Measurements from ENCODE around the gene CEP350. TPM values are rescaled to one million over a fixed set of nuclear protein-coding genes. Genes with fewer than 3 reads are reported as not detected.

CEP350 gene
- total and polyA plus RNA-seq, 2 of the 13 experiments (the other 11 are each of a cell fraction or from before 2014, with no cell fraction given): 7.6 to 35.9 TPM

GRCh38 chr1:179969962-179970361, 15.4 kb downstream of the CEP350 start:
- Histone ChIP-seq H3K4me3 (replicated peaks in 1 of 3; ENCODE audit: insufficient read depth in 1 of 3, low read depth in 2 of 3, low read length in 3 of 3) (no peak overlapping the region), H3K4me2 (ENCODE audit: low read depth, low read length) (no peak overlapping the region), H3K27ac (ENCODE audit: extremely low read length, insufficient read depth, low read length) (no peak overlapping the region), H4K20me1 (ENCODE audit: insufficient read depth, low read length) (no peaks in the 10 kb centered on the region), H3K4me1 (ENCODE audit: insufficient read depth, low read length) (peaks cover 6% of the 10 kb centered on the region; the same call in 1 of the 2 replicates), H3K27me3 (ENCODE audit: control insufficient read depth in 1 of 2, insufficient read depth in 2 of 2, low read length in 2 of 2) (no peaks in the 10 kb centered on the region), H3K9ac (ENCODE audit: insufficient read depth, low read depth, low read length) (no peak overlapping the region), H2AFZ (ENCODE audit: low read length) (no peak overlapping the region), H3K79me2 (ENCODE audit: insufficient read depth, low read length) (peaks cover 75% of the 10 kb centered on the region), H3K9me3 (ENCODE audit: low read length) (peaks cover 12% of the 10 kb centered on the region), H3K36me3 (replicated peaks in 1 of 2; ENCODE audit: control insufficient read depth in 1 of 2, insufficient read depth in 2 of 2, low read length in 2 of 2) (peaks cover 0 to 12% of the 10 kb centered on the region in 2 experiments; a peak in 3 of 5 replicates)
- BruUV-seq (replicated peaks): no TSS peak
- no peak for DNase-seq (ENCODE audit: low spot score)
- ATAC-seq: no peak
- FAIRE-seq: no peak
- in situ Hi-C loops (cut with HindIII; ENCODE audit: extremely low pct_ligation_motif_present, low pct_unique_long_range_greater_than_20kb) (no loop called here), intact Hi-C loops (cut with micrococcal nuclease; ENCODE audit: unreplicated experiment) (no loop called here)
- POLR2A ChIA-PET: no interaction called here
- 90% methylated on average over 1 of the region's 1 CpG for WGBS (ENCODE audit: low lambda C conversion rate)
- CTCF ChIA-PET (ENCODE audit: low intra/inter-chr PET ratio, low total read pairs): no interaction called here
- no peak for TF ChIP-seq GABPB1 (CRISPR knock-in tag; IDR thresholded peaks at IDR 0.05)
- TF ChIP-seq PAX8 (CRISPR knock-in tag; IDR thresholded peaks at IDR 0.05; ENCODE audit: borderline replicate concordance): no peak
- TF ChIP-seq THYN1 (CRISPR knock-in tag; IDR thresholded peaks at IDR 0.05; ENCODE audit: borderline replicate concordance, low read depth): no peak
- TF ChIP-seq AGO2 (optimal IDR thresholded peaks at IDR 0.05; ENCODE audit: low read depth, low read length): no peak
- no peak for TF ChIP-seq ZSCAN31 (CRISPR knock-in tag; IDR thresholded peaks at IDR 0.05; ENCODE audit: low read depth)
- no peak for TF ChIP-seq JUND (CRISPR knock-in tag; IDR thresholded peaks at IDR 0.05)
- TF ChIP-seq ZFP1 (CRISPR knock-in tag; IDR thresholded peaks at IDR 0.05): no peak
- TF ChIP-seq KMT2A (CRISPR knock-in tag; IDR thresholded peaks at IDR 0.05): no peak
- TF ChIP-seq GRHL1 (CRISPR knock-in tag; conservative IDR thresholded peaks at IDR 0.05): no peak
- TF ChIP-seq ZNF556 (CRISPR knock-in tag; IDR thresholded peaks at IDR 0.05; ENCODE audit: borderline replicate concordance): no peak
- TF ChIP-seq NCOA2 (CRISPR knock-in tag; IDR thresholded peaks at IDR 0.05): no peak
- no peak for TF ChIP-seq KAT2B (IDR thresholded peaks at IDR 0.05; ENCODE audit: borderline replicate concordance, low read depth, low read length)
